HCEC 1CT (cell line): ENCODE results near the gene PDHA1.
A peak's percentile ranks its signal among the peaks of the same experiment; 100 is the strongest.

Experiments used
- DNase-seq: peaks from one replicate; pipeline ENCODE4 v3.0.0-alpha.2; 2017

Gene PDHA1

GRCh38 chrX:19343535-19344408 is at the start of gene PDHA1:
PDHA1 (plus strand) TSS chrX:19343927; CDS start chrX:19344038, 111 bp downstream.
- DNase-seq, result peak; percentile 87

GRCh38 chrX:19303256-19303880 is 40.4 kb upstream of the PDHA1 start:
- peak; percentile 64 for DNase-seq

GRCh38 chrX:19326567-19326966 is 17.2 kb upstream of the PDHA1 start:
- no peak for DNase-seq

GRCh38 chrX:19331831-19332230 is 11.9 kb upstream of the PDHA1 start:
- DNase-seq, result no peak

GRCh38 chrX:19332983-19333382 is 10.7 kb upstream of the PDHA1 start:
- DNase-seq, result peak; percentile 2

GRCh38 chrX:19334945-19335626 is 8.6 kb upstream of the PDHA1 start:
- peak; percentile 11 for DNase-seq

- no peak for DNase-seq
Observed at GRCh38 chrX:19342331-19342906, 1.3 kb upstream of the PDHA1 start.

- no peak for DNase-seq
Observed at GRCh38 chrX:19343085-19343534, 617 bp upstream of the PDHA1 start.

GRCh38 chrX:19344661-19345060 is 934 bp downstream of the PDHA1 start:
- no peak for DNase-seq

GRCh38 chrX:19347916-19348315 is 4.2 kb downstream of the PDHA1 start:
- no peak for DNase-seq

GRCh38 chrX:19349264-19349663 is 5.5 kb downstream of the PDHA1 start:
- no peak for DNase-seq

- no peak for DNase-seq
Observed at GRCh38 chrX:19350941-19351384, 7.2 kb downstream of the PDHA1 start.

GRCh38 chrX:19354625-19355024 is 10.9 kb downstream of the PDHA1 start:
- DNase-seq, result no peak

GRCh38 chrX:19358521-19358920 is 14.8 kb downstream of the PDHA1 start:
- DNase-seq, result no peak

- DNase-seq, result no peak
Observed at GRCh38 chrX:19360903-19361302, 17.2 kb downstream of the PDHA1 start.

GRCh38 chrX:19361701-19362100 is 18.0 kb downstream of the PDHA1 start:
- DNase-seq, result no peak

GRCh38 chrX:19368576-19368975 is 24.8 kb downstream of the PDHA1 start:
- no peak for DNase-seq

- DNase-seq, result peak; percentile 46
Observed at GRCh38 chrX:19370061-19370460, 26.3 kb downstream of the PDHA1 start.

- DNase-seq, result peak; percentile 47
Observed at GRCh38 chrX:19372170-19372546, 28.4 kb downstream of the PDHA1 start.

- no peak for DNase-seq
Observed at GRCh38 chrX:19372547-19373331, 29.0 kb downstream of the PDHA1 start.

- DNase-seq, result no peak
Observed at GRCh38 chrX:19373351-19373891, 29.7 kb downstream of the PDHA1 start.

- no peak for DNase-seq
Observed at GRCh38 chrX:19375546-19375945, 31.8 kb downstream of the PDHA1 start.
